Stimulated activated CD8-positive, alpha-beta memory T cell treated with anti-CD3 and anti-CD28 coated beads, Interleukin-15, amount 100 ng/mL, for 4 hours (primary cell): ENCODE results near the gene NUP43.
"Not testable (repeated sequence)": the region's sequence is repeated elsewhere in the genome, so short reads cannot be mapped to it uniquely, and the experiment has no call there.

Experiments used
- DNase-seq, 2 donors: peaks; one replicate each; pipeline ENCODE4 v3.0.0-alpha.2; 2020; ENCODE audit warnings: low read depth in 2 of 2

The NUP43 gene

DNA sequence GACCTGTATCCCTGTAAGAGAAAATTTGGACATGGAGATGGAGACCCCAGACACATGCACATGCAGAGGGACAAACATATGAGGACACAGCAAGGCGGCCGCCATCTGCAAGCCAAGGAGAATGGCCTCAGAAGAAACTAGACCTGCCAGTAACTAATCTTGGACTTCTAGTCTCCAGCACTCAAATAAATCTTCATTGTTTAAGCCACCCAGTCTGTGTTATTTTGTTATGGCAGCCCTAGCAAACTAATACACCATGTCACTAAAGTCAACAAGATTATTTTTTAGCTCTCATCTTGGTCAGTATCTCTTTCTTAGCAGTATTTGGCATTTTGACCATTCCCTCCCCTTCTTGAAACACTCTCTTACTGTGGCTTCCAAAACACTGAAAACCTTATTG lies 55.1 kb downstream of the NUP43 start:
- DNase-seq = no peak

DNA sequence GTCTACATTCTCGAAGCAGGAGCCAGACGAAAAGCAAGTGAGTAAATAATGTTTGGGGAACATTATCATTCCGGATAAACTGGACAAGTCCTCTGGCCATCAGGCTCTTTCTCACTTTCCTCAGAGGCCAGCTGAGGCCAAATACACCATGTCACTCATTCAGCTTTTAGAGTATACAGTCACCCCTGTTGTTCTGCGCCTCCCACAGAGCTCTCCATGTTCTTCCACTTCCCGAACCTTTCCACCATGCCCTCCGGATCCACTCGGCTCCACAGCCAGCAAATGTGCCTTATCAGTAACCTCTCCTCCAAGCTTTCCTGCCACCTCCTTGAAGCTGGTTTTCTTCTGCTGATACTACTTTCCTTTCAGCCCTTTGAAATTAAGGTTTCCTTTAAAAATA lies 60.1 kb downstream of the NUP43 start:
- no peak for DNase-seq

DNA sequence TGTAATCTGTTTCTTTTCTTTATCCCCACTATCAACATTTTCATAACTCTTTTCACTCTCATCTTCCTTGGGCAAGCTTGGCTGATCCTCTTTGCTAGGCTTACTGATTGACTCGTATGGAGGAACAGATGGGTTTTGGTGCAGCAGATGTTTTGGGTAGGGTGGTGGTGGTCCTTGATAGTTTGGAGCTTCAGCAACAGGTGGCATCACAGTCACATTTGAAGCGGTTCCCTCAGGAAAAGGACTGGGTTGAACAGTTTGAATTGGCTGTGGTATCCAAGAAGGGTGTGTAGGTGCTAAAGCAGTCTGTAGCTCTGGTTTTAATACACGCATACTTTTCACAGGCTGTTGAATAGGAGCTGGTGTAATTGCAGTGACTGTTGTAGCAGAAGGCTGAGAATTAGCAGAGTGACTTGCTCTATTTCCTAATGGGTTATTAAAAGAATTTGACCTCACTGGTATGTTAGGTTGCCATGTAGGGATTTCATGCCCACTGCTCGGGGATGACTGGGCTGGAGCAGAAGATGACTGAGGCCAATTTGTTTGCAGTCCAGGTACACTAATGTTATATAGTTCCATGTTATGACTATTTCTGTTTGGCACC lies 63.0 kb downstream of the NUP43 start:
- no peak for DNase-seq

DNA sequence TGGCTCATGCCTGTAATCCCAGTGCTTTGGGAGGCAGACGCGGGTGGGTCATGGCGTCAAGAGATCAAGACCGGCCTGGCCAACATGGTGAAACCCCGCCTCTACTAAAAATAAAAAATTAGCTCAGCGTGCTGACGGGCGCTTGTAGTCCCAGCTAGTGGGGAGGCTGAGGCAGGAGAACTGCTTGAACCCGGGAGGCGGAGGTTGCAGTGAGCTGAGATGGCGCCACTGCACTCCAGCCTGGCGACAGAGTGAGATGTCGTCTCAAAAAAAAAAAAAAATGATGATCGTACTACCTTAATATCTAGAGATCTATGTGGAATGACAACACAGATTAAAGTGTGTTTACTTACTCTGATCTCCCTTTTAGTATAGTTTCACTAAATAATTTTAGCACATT lies 64.5 kb downstream of the NUP43 start:
- not testable (repeated sequence) for DNase-seq

DNA sequence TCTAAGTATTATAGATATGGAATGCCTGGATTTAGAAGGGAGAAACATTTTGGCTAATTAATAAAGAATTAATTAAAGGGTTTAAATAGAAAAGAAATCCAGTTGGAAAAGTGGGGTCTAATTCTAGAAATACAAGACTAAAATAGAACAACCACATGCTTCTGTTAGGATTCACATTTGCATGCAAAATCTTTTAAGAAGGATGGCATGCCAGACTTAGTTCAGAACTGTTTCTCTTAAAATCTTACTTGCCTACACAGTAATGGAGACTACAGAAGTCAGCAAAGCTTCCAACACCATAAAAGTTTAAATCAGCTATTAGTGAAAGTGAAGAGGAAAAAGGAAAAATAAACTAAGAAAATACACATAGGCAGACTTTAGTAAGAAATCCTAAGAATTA lies 65.1 kb downstream of the NUP43 start:
- DNase-seq = no peak

DNA sequence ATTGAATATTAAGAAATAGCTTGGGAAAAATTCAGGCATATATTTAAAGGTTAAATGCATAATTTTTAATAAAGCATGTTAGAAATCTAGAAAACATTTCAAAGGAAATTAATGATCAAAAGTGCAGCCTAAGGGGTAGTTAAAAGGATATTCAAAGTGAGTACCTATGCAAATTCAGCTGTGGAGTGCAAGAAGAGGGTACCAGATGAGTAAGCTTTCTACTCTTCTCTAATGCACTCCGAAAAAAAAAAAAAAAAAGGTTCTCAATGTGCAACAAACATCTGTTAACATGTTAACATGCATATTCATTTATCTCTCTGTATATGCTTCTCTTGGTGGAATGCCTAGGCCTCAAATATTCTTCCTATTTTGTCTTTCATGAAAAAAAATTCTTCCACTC lies 65.8 kb downstream of the NUP43 start:
- no peak for DNase-seq
